Ascending aorta (tissue), 2 donors: ENCODE measurements around the gene NTF3. TPM values are rescaled to one million over a fixed set of nuclear protein-coding genes. Genes with fewer than 3 reads are reported as not detected.

Experiments
- DNase-seq, 2 donors: peaks; one replicate each; pipeline ENCODE4 v3.0.0-alpha.2; 2019; ENCODE audit warnings: low spot score in 2 of 2
- H3K27ac ChIP-seq, 2 donors: fragments of 200-600 bp; sonication (generic); one replicate each; pipeline ENCODE4 v1.5.1; 2016 to 2017; ENCODE audit warnings: mild to moderate bottlenecking in 1 of 2
- H3K27me3 ChIP-seq: fragments of 200-600 bp; sonication (generic); one replicate; pipeline ENCODE4 v1.5.1; 2017
- H3K36me3 ChIP-seq, 2 donors: fragments of 200-600 bp; sonication (generic); one replicate each; pipeline ENCODE4 v1.5.1; 2016
- H3K4me1 ChIP-seq, 2 donors: fragments of 200-600 bp; sonication (generic); one replicate each; pipeline ENCODE4 v1.5.1; 2016 to 2017; ENCODE audit warnings: mild to moderate bottlenecking in 1 of 2
- H3K4me3 ChIP-seq, 2 donors: fragments of 200-600 bp; sonication (generic); one replicate each; pipeline ENCODE4 v1.5.1; 2016 to 2017; ENCODE audit warnings: mild to moderate bottlenecking in 1 of 2
- H3K9me3 ChIP-seq, 2 donors: fragments of 200-600 bp; sonication (generic); one replicate each; pipeline ENCODE4 v1.5.1; 2016
- intact Hi-C: fragments of 100-400 bp; cut with DNase I; formaldehyde crosslinking; loops from one replicate; pipeline ENCODE4 v1.15.1; 2023
- total RNA-seq: library from RNA; depleted of rRNA; stranded (reverse); fragments of >200 nt; gene quantifications from one replicate; pipeline ENCODE4 v1.1.0, GENCODE V29; 2016
- TF ChIP-seq, protein P1 (sequence below), 3 experiments: fragments of 200-600 bp in 2 of 3; fragments of 450-650 bp in 1 of 3; sonication (generic) in 2 of 3; IDR thresholded peaks; one replicate each; pipeline ENCODE4 v1.5.1; 2016 to 2019; ENCODE audit warnings: antibody characterized with exemption in 3 of 3, mild to moderate bottlenecking in 1 of 3, moderate library complexity in 1 of 3

NTF3 gene
- total RNA-seq, 1 donor from 2014 or later, result 58.9 TPM

DNA sequence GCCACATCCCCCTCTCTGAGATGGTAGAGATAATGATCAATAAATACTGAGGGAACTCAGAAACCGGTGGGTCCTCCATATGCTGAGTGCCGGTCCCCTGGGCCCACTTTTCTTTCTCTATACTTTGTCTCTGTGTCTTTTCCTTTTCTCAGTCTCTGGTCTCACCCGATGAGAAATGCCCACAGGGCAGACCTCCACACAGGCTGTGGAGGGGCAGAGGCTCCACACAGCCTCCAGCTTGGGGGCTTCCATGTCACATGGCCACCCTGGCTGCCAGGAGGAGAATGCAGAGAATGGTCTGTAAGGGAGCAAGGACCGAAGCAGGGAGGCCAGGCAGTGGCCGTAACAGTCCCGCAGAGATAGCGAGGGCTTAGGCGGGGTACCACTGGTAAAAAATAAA is 105.9 kb downstream of the NTF3 start:
- Histone ChIP-seq H3K27me3 (no peaks in the 10 kb centered on the region), H3K4me3 (no peak overlapping the region), H3K36me3 (no peaks in the 10 kb centered on the region), H3K27ac (no peak overlapping the region), H3K9me3 (no peaks in the 10 kb centered on the region), H3K4me1 (no peaks in the 10 kb centered on the region)
- intact Hi-C loops, result no loop called here
- TF ChIP-seq, protein P1, sequence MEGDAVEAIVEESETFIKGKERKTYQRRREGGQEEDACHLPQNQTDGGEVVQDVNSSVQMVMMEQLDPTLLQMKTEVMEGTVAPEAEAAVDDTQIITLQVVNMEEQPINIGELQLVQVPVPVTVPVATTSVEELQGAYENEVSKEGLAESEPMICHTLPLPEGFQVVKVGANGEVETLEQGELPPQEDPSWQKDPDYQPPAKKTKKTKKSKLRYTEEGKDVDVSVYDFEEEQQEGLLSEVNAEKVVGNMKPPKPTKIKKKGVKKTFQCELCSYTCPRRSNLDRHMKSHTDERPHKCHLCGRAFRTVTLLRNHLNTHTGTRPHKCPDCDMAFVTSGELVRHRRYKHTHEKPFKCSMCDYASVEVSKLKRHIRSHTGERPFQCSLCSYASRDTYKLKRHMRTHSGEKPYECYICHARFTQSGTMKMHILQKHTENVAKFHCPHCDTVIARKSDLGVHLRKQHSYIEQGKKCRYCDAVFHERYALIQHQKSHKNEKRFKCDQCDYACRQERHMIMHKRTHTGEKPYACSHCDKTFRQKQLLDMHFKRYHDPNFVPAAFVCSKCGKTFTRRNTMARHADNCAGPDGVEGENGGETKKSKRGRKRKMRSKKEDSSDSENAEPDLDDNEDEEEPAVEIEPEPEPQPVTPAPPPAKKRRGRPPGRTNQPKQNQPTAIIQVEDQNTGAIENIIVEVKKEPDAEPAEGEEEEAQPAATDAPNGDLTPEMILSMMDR (IDR thresholded peaks at IDR 0.05), result no peak
- DNase-seq, result no peak
